Effector memory CD4-positive, alpha-beta T cell (primary cell): Measurements from ENCODE around the gene NOP9.

ENCODE experiments used
- DNase-seq, 3 donors: peaks; one replicate each; pipeline ENCODE4 v3.0.0-alpha.2; 2020
- H3K27ac ChIP-seq: 2 replicates; pipeline ENCODE4 v1.7.0; 2013; ENCODE audit warnings: mild to moderate bottlenecking, low read length, moderate library complexity; ENCODE audit not compliant: insufficient read depth, poor library complexity, severe bottlenecking
- H3K27me3 ChIP-seq: replicated peaks from 2 replicates; pipeline ENCODE4 v1.7.0; 2013; ENCODE audit warnings: mild to moderate bottlenecking, low read length; ENCODE audit not compliant: insufficient read depth, control insufficient read depth, poor library complexity, severe bottlenecking
- H3K36me3 ChIP-seq: 2 replicates; pipeline ENCODE4 v1.7.0; 2013; ENCODE audit warnings: mild to moderate bottlenecking, low read length, moderate library complexity; ENCODE audit not compliant: control insufficient read depth, insufficient read depth
- H3K4me1 ChIP-seq: 2 replicates; pipeline ENCODE4 v1.7.0; 2013; ENCODE audit warnings: low read length, mild to moderate bottlenecking; ENCODE audit not compliant: control insufficient read depth, insufficient read depth, poor library complexity, severe bottlenecking
- H3K4me3 ChIP-seq: 2 replicates; pipeline ENCODE4 v1.7.0; 2013; ENCODE audit warnings: low read length, low read depth, mild to moderate bottlenecking; ENCODE audit not compliant: insufficient read depth, poor library complexity, severe bottlenecking
- H3K9me3 ChIP-seq: 2 replicates; pipeline ENCODE4 v1.7.0; 2013; ENCODE audit warnings: mild to moderate bottlenecking, low read length, moderate library complexity; ENCODE audit not compliant: control insufficient read depth

NOP9 gene

GRCh38 chr14:24256960-24257359 lies 42.7 kb upstream of the NOP9 start:
- H3K27ac ChIP-seq: no peak overlapping the region
- no peak for DNase-seq
- H3K4me1 ChIP-seq: no peaks in the 10 kb centered on the region
- no peaks in the 10 kb centered on the region for H3K27me3 ChIP-seq
- no peaks in the 10 kb centered on the region for H3K9me3 ChIP-seq
- H3K4me3 ChIP-seq: no peak overlapping the region
- H3K36me3 ChIP-seq: peaks cover 8% of the 10 kb centered on the region

DNA sequence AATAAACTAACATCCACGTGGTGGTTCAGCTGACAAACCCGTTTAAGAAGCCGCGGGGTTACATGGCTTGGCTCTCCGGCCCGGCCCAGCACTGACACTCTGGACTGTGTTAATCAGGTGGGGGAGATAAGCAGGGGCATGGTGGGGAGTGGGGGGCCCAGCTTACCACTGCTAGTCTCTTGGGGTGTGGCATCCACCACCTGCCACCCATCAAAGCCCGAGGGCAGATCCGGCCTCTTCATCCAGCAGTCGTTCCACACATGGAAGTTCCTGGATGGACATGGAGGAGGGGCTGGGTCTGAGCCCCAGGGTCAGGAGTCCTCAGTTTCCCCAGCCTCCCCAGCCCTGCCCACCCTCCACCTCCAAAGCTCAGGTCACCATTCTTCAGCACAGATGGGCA lies 41.5 kb upstream of the NOP9 start:
- DNase-seq: no peak
- Histone ChIP-seq H3K27ac (no peak overlapping the region), H3K27me3 (no peaks in the 10 kb centered on the region), H3K36me3 (peaks cover 8% of the 10 kb centered on the region), H3K4me1 (no peaks in the 10 kb centered on the region), H3K9me3 (no peaks in the 10 kb centered on the region), H3K4me3 (no peak overlapping the region)

DNA sequence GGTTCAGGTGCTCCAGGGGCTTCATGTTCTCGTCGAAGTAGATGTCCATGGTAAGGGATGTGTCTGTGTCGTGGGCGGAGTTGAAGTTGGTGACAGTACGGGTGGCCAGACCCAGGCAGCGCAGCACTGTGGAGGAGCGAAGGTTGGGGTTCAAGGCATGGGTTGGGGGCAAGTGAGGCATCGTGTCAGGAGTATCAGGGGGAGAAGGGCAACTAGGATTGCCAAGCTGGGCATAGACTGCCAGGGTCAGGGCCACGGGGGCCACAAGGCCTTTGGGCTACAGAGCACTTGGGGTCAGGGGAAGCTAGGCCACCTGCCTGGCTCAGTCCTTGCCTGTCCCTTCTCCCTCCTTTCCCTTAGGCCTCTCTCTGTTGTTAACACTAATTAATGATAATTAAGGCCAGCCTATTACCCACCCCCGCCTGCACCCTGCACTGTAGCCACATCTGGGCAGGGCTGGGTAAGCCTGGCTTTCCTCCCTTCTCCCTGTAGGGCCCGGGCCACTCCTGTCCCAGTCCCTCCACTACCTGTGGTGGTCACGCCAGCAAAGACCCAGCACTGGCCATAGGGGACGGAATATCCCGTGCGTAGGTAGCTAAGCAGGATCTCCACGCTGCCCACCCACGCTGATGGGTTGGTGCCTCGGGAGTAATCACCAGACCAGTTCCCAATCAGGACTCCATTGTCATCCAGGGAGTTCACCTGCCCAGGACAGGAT lies 40.9 kb upstream of the NOP9 start:
- peaks cover 8% of the 10 kb centered on the region for H3K36me3 ChIP-seq
- DNase-seq: no peak
- no peaks in the 10 kb centered on the region for H3K9me3 ChIP-seq
- no peak overlapping the region for H3K4me3 ChIP-seq
- no peaks in the 10 kb centered on the region for H3K4me1 ChIP-seq
- H3K27me3 ChIP-seq: no peaks in the 10 kb centered on the region
- H3K27ac ChIP-seq: no peak overlapping the region

GRCh38 chr14:24259282-24260025 lies 40.2 kb upstream of the NOP9 start:
- no peak for DNase-seq
- Histone ChIP-seq H3K9me3 (no peaks in the 10 kb centered on the region), H3K27me3 (no peaks in the 10 kb centered on the region), H3K27ac (no peak overlapping the region), H3K4me1 (no peaks in the 10 kb centered on the region), H3K36me3 (peaks cover 8% of the 10 kb centered on the region), H3K4me3 (no peak overlapping the region)

DNA sequence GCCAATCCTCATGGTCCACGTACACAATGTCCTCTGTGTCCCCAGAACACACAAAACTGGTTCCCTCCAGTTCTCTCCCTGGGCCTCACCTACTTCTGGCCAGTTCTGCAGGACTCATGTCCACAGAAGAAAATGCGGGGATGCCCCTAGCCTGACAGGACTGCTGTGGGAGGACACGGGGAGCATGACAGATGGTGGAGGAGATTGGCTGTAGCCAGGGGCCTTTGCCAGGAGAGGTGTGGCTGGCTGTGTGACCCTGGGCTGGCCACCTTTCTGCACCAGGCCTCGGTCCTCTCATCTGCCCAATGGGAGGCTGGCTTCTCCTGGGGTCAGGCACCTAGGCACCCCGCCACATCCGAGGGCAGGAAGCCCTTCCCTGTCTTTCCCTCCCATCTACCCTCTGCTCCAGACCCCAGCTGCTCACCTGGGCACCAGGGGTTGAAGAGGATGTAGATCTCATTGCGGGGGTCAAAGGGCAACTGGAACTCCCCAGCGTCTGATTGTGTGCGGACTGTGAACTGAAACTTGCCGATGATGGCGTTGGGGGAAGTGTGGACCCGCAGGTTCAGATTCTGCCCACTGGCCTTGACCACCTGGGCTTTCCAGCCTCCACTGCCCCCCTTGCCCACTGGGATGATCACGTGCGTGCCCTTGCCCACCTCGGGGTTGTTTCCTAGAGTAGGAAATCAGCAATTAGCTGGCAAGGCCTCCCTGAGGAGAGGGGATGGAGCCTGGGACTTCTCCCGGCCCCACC lies 39.4 kb upstream of the NOP9 start:
- H3K4me1 ChIP-seq: no peaks in the 10 kb centered on the region
- no peak overlapping the region for H3K27ac ChIP-seq
- peaks cover 6% of the 10 kb centered on the region for H3K36me3 ChIP-seq
- H3K9me3 ChIP-seq: no peaks in the 10 kb centered on the region
- H3K4me3 ChIP-seq: no peak overlapping the region
- DNase-seq: no peak
- H3K27me3 ChIP-seq: no peaks in the 10 kb centered on the region

GRCh38 chr14:24260780-24261157 lies 38.9 kb upstream of the NOP9 start:
- DNase-seq: no peak
- Histone ChIP-seq H3K36me3 (peaks cover 7% of the 10 kb centered on the region), H3K27me3 (no peaks in the 10 kb centered on the region), H3K9me3 (no peaks in the 10 kb centered on the region), H3K27ac (no peak overlapping the region), H3K4me1 (no peaks in the 10 kb centered on the region), H3K4me3 (no peak overlapping the region)

DNA sequence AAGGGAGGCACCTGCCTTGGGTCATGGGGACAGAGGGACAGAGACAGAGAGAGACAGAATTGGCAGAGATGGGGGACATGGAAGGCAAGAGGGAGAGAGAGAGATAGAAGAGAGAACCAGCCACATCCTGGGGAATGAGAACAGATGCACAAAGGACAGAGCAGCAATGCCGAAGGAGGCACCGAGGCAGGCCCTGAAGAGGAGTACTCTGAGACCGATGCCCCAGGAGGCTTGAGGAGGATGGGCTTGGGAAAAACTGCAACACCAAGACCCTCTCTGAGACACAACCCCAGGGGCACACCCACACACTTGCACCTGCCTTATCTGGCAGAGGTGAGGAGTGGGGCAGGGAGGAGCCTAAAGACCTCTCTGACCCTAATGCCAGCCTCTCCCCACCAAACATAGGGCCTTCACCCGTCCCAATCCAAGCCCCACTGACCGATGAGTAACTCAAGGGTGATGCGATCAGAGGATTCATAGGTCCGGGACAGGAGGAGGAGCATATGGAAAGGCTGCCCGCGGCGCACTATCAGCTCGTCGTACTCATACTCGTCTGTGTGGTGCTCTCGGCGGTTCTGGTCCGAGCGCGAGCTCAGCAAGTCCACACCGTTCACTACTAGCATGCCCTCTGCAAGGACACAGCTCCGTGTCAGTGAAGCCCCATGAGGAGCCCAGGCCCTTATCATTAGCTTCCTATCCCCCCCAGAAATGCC lies 38.2 kb upstream of the NOP9 start:
- H3K36me3 ChIP-seq: peaks cover 13% of the 10 kb centered on the region
- no peak overlapping the region for H3K27ac ChIP-seq
- no peaks in the 10 kb centered on the region for H3K4me1 ChIP-seq
- no peak for DNase-seq
- H3K4me3 ChIP-seq: no peak overlapping the region
- H3K9me3 ChIP-seq: no peaks in the 10 kb centered on the region
- H3K27me3 ChIP-seq: no peaks in the 10 kb centered on the region

DNA sequence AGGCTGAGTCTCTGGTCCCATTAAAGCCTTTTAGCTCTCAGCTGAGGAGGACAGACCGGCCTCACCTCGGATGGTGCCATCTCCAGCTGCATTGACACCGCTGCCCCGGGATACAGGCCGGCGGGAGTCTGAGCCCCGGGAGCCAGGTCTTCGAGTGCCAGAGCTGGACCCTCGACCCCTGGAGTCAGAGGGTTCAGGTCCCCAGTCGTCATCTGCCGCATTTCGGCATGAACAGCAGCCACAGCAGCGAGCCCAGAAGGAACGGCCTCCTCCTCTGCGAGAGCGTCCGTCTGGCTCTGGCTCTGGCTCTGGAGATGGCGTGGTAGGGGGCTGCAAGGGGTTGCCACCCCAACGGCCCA lies 37.7 kb upstream of the NOP9 start:
- Histone ChIP-seq H3K27me3 (no peaks in the 10 kb centered on the region), H3K4me1 (no peaks in the 10 kb centered on the region), H3K4me3 (no peak overlapping the region), H3K36me3 (peaks cover 19% of the 10 kb centered on the region), H3K27ac (no peak overlapping the region), H3K9me3 (no peaks in the 10 kb centered on the region)
- DNase-seq: no peak

GRCh38 chr14:24262821-24263733 lies 36.6 kb upstream of the NOP9 start, which contains the start of gene TGM1:
TSS of gene TGM1 (minus strand) at chr14:24263177. CDS start at chr14:24262352, 825 bp downstream.
- H3K9me3 ChIP-seq: no peaks in the 10 kb centered on the region
- H3K4me3 ChIP-seq: no peak within 1 kb of the TSS
- peaks cover 28% of the 10 kb centered on the region for H3K36me3 ChIP-seq
- no peak for DNase-seq
- no peaks in the 10 kb centered on the region for H3K4me1 ChIP-seq
- no peak within 1 kb of the TSS for H3K27ac ChIP-seq
- H3K27me3 ChIP-seq: no peaks in the 10 kb centered on the region
